Measurements from ENCODE around the gene RTN4RL2. TPM values are rescaled to one million over a fixed set of nuclear protein-coding genes. Genes with fewer than 3 reads are reported as not detected.

Gene RTN4RL2
- polyA plus RNA-seq, 3 donors from 2014 or later, result 0.38 to 0.71 (median 0.68) TPM

- Mint-ChIP-seq H3K9me3 (peaks cover 0 to 2% (median 0%) of the 10 kb centered on the region in 6 donors), H3K4me1 (peaks cover 64 to 73% of the 10 kb centered on the region in 2 donors), H3K36me3 (peaks cover 0 to 3% (median 0%) of the 10 kb centered on the region in 3 donors), H3K27me3 (ENCODE audit: low read depth in 3 of 3) (peaks cover 2 to 10% (median 7%) of the 10 kb centered on the region in 3 donors), H3K4me3 (peak overlapping the region; percentile 81 to 94 (median 85)), H3K27ac (peak overlapping the region; percentile 45 to 91 (median 82))
- no peak for DNase-seq
Observed at GRCh38 chr11:57425565-57426438, 34.5 kb upstream of the RTN4RL2 start.

GRCh38 chr11:57426439-57426928 is 33.8 kb upstream of the RTN4RL2 start:
- Mint-ChIP-seq H3K4me3 (peak overlapping the region; percentile 81 to 94 (median 85)), H3K27ac (peak overlapping the region; percentile 60 to 88 (median 84)), H3K36me3 (peaks cover 0 to 3% (median 0%) of the 10 kb centered on the region in 3 donors), H3K4me1 (peaks cover 57 to 66% of the 10 kb centered on the region in 2 donors), H3K27me3 (ENCODE audit: low read depth in 3 of 3) (peaks cover 2 to 10% (median 5%) of the 10 kb centered on the region in 3 donors), H3K9me3 (peaks cover 0 to 2% (median 0%) of the 10 kb centered on the region in 6 donors)
- no peak for DNase-seq

- peak; percentile 49 to 53 (median 52) for DNase-seq
- Mint-ChIP-seq H3K36me3 (peaks cover 0 to 3% (median 0%) of the 10 kb centered on the region in 3 donors), H3K4me1 (peaks cover 52 to 63% of the 10 kb centered on the region in 2 donors), H3K4me3 (peak within 1 kb of the TSS; percentile 81 to 94 (median 85)), H3K27ac (peak within 1 kb of the TSS; percentile 60 to 91 (median 88)), H3K27me3 (ENCODE audit: low read depth in 3 of 3) (peaks cover 2 to 10% (median 2%) of the 10 kb centered on the region in 3 donors), H3K9me3 (peaks cover 0 to 2% (median 0%) of the 10 kb centered on the region in 6 donors)
Observed at GRCh38 chr11:57426929-57427726, 33.2 kb upstream of the RTN4RL2 start, which contains the start of gene SLC43A3. Gene SLC43A3, minus strand, starts transcription at chr11:57427121. Its CDS starts 949 bp downstream, at chr11:57426172.

- Mint-ChIP-seq H3K4me1 (peaks cover 52 to 63% of the 10 kb centered on the region in 2 donors), H3K27me3 (ENCODE audit: low read depth in 3 of 3) (peaks cover 2 to 6% (median 2%) of the 10 kb centered on the region in 3 donors), H3K9me3 (peaks cover 0 to 2% (median 0%) of the 10 kb centered on the region in 6 donors), H3K27ac (peak overlapping the region in 4 of 6 donors; percentile 76 to 91 (median 88)), H3K4me3 (peak overlapping the region; percentile 81 to 94 (median 85)), H3K36me3 (peaks cover 0 to 3% (median 0%) of the 10 kb centered on the region in 3 donors)
- DNase-seq, result no peak
Observed at GRCh38 chr11:57427727-57428082, 32.6 kb upstream of the RTN4RL2 start.

GRCh38 chr11:57428643-57429042 is 31.7 kb upstream of the RTN4RL2 start:
- peak overlapping the region in 1 of 6 donors; percentile 0 for H3K27ac Mint-ChIP-seq
- peaks cover 0 to 2% (median 0%) of the 10 kb centered on the region in 6 donors for H3K9me3 Mint-ChIP-seq
- peaks cover 48 to 63% of the 10 kb centered on the region in 2 donors for H3K4me1 Mint-ChIP-seq
- no peak overlapping the region for H3K4me3 Mint-ChIP-seq
- peaks cover 2 to 6% (median 2%) of the 10 kb centered on the region in 3 donors for H3K27me3 Mint-ChIP-seq (ENCODE audit: low read depth in 3 of 3)
- peaks cover 0 to 2% (median 0%) of the 10 kb centered on the region in 3 donors for H3K36me3 Mint-ChIP-seq
- no peak for DNase-seq

GRCh38 chr11:57429946-57430345 is 30.4 kb upstream of the RTN4RL2 start:
- no peak overlapping the region for H3K27ac Mint-ChIP-seq

GRCh38 chr11:57430952-57431351 is 29.4 kb upstream of the RTN4RL2 start:
- Mint-ChIP-seq H3K27me3 (ENCODE audit: low read depth in 3 of 3) (peaks cover 0 to 3% (median 0%) of the 10 kb centered on the region in 3 donors), H3K4me3 (no peak overlapping the region), H3K36me3 (no peaks in the 10 kb centered on the region), H3K4me1 (peaks cover 25 to 40% of the 10 kb centered on the region in 2 donors), H3K9me3 (peaks cover 0 to 2% (median 0%) of the 10 kb centered on the region in 6 donors), H3K27ac (peak overlapping the region in 3 of 6 donors; percentile 33 to 76 (median 74))
- DNase-seq, result no peak

More at GRCh38 chr11:57429946-57430345, 30.4 kb upstream of the RTN4RL2 start:
- Mint-ChIP-seq H3K4me1 (peaks cover 35 to 50% of the 10 kb centered on the region in 2 donors), H3K36me3 (no peaks in the 10 kb centered on the region), H3K9me3 (peaks cover 0 to 2% (median 0%) of the 10 kb centered on the region in 6 donors), H3K4me3 (no peak overlapping the region), H3K27me3 (ENCODE audit: low read depth in 3 of 3) (peaks cover 2 to 3% (median 2%) of the 10 kb centered on the region in 3 donors)
- DNase-seq, result no peak

GRCh38 chr11:57432149-57432561 is 28.2 kb upstream of the RTN4RL2 start:
- H3K4me1 Mint-ChIP-seq, result peaks cover 15 to 28% of the 10 kb centered on the region in 2 donors
- no peak overlapping the region for H3K27ac Mint-ChIP-seq
- H3K4me3 Mint-ChIP-seq, result no peak overlapping the region
- DNase-seq, result no peak
- peaks cover 0 to 1% (median 0%) of the 10 kb centered on the region in 3 donors for H3K27me3 Mint-ChIP-seq (ENCODE audit: low read depth in 3 of 3)
- H3K36me3 Mint-ChIP-seq, result no peaks in the 10 kb centered on the region
- peaks cover 0 to 2% (median 0%) of the 10 kb centered on the region in 6 donors for H3K9me3 Mint-ChIP-seq

GRCh38 chr11:57432714-57433163 is 27.6 kb upstream of the RTN4RL2 start:
- Mint-ChIP-seq H3K27ac (peak overlapping the region in 2 of 6 donors; percentile 8 to 35), H3K36me3 (no peaks in the 10 kb centered on the region), H3K4me3 (no peak overlapping the region), H3K4me1 (peaks cover 10 to 22% of the 10 kb centered on the region in 2 donors), H3K9me3 (no peaks in the 10 kb centered on the region), H3K27me3 (ENCODE audit: low read depth in 3 of 3) (no peaks in the 10 kb centered on the region)
- DNase-seq, result no peak

- Mint-ChIP-seq H3K27me3 (ENCODE audit: low read depth in 3 of 3) (no peaks in the 10 kb centered on the region), H3K4me3 (no peak overlapping the region), H3K27ac (no peak overlapping the region), H3K4me1 (peaks cover 10 to 19% of the 10 kb centered on the region in 2 donors), H3K9me3 (no peaks in the 10 kb centered on the region), H3K36me3 (no peaks in the 10 kb centered on the region)
- DNase-seq, result no peak
Observed at GRCh38 chr11:57434640-57435546, 25.4 kb upstream of the RTN4RL2 start.

- Mint-ChIP-seq H3K4me3 (no peak overlapping the region), H3K27ac (no peak overlapping the region), H3K4me1 (peaks cover 10 to 19% of the 10 kb centered on the region in 2 donors), H3K27me3 (ENCODE audit: low read depth in 3 of 3) (peaks cover 0 to 2% (median 2%) of the 10 kb centered on the region in 3 donors), H3K36me3 (no peaks in the 10 kb centered on the region), H3K9me3 (no peaks in the 10 kb centered on the region)
- DNase-seq, result no peak
Observed at GRCh38 chr11:57436031-57436430, 24.3 kb upstream of the RTN4RL2 start.

Data from immature natural killer cell (primary cell).